Measurements from ENCODE around the gene SEC61B.
"Not testable (repeated sequence)": the region's sequence is repeated elsewhere in the genome, so short reads cannot be mapped to it uniquely, and the experiment has no call there.

SEC61B gene

DNA sequence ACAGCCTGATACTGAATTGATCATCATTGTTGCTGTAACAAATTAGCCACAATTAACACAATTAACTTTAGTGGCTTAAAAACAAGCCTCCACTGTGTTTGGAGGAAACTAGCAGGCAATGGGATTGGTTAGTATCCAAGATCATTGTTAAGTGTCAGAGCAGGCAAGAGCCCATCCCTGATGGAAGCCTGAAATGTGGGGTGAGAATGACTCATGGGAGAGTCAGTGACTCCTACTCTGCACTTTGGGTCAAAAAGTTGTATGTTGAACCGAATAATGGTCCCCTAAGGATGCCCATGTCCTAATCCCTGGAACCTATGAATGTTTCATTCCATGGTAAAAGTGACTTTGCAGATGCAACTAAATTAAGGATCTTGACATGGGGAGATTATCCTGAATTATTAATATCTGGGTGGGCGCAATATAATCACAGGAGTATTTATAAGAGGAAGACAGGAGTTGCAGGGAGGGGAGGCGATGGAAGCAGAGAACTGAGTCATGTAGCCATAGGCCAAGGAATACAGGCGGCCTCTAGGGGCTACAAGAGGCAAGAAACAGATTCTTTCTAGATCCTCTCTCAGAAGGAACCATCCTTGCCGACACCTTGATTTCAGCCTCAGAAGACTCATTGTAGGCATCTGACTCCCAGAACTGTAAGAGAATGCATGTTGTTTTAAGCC lies 29.2 kb upstream of the SEC61B start:
- DNase-seq (ENCODE audit: low spot score): peak; percentile 34

DNA sequence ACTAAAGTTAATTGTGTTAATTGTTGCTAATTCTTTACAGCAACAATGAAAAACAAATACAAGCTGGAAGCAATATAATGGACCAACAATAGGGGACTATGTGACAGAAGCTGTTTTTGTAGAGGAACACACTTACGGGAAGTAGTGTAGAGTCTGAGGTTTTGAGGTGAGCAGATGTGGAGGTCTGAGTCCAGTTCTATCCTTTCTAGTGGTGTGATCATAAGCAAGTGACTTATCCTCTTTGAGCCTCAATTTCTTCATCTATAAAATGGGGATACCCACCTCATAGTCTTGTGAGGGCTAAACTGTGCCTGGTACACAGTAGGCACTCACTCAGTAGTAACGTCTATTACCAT lies 28.6 kb upstream of the SEC61B start:
- DNase-seq (ENCODE audit: low spot score): no peak

DNA sequence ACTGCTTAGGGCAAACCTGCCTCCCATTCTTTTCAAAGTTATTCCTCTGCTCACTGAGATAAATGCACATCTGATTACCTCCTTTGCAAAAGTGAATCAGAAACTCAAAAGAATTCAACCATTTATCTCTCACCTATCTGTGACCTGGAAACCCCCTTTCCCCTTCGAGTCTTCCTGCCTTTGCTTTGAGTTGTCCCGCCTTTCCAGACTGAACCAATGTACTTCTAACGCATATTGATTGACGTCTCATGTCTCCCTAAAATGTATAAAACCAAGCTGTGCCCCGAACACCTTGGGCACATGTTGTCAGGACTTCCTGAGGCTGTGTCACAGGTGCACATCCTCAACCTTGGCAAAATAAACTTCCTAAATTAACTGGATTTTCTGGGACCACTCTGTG lies 25.6 kb upstream of the SEC61B start:
- not testable (repeated sequence) for DNase-seq (ENCODE audit: low spot score)

DNA sequence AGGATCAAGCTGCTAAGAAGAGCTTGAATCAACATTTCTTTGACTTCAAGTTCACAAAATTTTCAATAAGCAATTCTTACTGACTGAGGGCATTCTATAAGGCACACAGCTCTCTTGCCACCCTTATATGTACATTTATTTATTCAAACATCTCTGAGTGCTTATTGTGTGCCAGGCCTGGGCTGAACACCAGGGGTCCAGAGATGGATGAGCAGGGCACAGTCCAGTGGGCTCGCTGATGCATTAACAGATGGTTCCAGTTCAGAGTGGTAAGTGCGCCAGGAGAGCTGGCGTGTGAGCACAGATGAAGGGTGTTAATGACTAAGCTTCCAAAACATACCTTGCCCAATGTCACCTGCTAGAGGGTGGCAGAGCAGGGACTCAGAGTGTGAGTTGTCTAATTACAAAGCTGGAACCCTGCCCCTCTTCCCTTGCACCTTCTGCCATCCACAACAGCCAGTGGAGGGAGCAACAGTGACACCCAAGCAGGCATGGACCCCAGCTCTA lies 24.9 kb upstream of the SEC61B start:
- DNase-seq (ENCODE audit: low spot score): no peak

DNA sequence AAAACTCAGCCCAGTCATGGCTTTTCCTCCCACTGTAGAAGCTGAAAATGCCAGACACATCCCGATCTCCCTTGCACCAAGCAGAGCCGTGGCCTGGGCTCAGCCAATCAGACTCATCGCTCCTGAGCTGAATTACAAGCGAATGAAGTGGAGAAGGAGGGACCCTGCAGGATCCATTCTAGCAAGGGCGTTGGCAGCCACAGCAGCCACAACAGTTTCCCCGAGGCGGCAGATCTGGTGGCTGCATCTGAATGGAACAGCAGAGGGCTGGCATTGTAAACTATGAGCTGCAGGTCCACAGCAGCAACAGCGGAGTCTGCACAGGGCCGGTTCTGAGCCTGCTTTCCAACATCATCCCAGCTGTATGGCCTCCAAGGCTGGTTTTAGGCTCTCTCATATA lies 24.1 kb upstream of the SEC61B start:
- no peak for DNase-seq (ENCODE audit: low spot score)

DNA sequence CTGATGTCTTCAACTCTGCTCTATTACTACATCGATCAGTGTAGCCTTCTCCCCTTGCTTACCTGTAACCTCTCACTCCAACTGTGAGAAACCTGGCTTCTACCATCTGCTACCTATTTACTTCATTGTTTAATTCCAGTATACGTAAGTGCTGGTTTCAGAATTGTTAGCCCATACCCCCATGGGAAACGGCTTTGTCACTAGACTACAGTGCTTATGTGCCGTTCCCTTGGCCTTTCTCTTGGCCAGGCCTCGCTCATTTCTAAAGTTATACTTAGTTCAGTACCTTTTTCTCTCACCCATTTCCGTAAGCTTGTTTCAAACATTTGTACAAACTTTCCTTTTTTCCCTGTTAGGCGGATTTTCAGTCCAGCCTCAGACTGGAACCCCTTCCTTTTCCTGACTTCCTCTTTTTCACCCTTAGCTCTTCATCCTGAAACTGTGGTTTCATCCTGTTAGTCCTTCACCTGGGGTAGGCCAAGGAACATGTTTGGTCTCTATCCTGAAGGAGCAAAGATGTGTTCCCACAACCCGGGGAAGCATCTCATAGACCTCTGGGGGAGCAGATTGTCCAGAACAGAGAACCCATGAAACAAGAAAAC lies 22.0 kb upstream of the SEC61B start:
- DNase-seq (ENCODE audit: low spot score): no peak

DNA sequence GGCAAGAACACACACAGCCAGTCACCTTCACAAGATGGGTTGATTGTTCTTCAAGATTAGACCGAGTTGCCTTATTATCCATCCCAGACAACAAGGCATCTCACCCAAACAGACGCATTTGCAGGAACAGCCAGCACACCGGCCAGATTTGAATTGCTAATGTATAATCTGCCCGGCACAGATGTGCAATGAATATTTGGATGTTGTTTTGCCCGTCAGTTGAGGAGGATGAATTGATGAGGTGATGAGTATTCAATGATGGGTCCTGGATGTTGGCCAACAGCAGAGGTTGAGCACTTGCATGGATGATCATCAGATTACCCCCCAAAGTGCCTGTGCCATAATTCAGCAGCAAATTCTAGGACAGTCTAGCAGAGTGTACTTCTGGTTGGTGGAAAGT lies 20.5 kb upstream of the SEC61B start:
- no peak for DNase-seq (ENCODE audit: low spot score)

DNA sequence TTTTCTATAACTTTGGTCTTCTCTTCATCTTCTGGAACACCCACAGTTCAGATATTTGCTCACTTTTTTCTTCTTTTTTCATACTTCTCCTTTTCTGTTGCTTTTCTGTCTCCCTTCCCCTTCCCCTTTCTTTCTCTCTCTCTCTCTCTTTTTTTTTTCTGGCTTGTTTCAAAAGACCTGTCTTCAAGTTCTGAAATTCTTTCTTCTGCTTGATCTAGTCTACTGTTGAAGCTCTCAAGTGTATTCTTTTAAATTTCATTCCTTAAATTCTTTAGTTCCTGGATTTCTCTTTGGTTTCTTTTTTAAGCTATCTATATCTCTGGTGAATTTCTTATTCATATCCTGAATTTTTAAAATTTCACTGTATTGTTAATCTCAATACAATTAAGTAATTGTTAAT lies 11.5 kb upstream of the SEC61B start:
- no peak for DNase-seq (ENCODE audit: low spot score)

DNA sequence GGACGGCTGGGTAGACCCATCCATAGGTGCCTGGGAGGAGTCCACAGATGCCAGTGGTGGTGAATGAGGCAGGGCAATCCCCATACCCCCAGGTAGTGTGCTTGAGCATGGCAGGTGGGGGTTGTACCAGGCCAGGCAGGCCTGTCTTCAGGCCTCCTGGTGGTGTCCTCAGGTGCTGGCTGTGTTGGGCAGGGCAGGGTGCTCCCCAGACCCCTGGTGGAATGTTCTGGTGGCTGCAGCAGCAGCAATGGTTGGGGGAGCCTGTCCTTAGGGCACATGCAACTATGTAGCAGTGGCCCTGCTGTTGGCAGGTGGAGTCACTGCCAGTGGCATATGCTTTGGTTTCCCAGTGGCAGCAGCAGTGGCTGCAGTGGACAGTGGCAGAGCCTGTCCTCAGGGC lies 10.3 kb upstream of the SEC61B start:
- no peak for DNase-seq (ENCODE audit: low spot score)

DNA sequence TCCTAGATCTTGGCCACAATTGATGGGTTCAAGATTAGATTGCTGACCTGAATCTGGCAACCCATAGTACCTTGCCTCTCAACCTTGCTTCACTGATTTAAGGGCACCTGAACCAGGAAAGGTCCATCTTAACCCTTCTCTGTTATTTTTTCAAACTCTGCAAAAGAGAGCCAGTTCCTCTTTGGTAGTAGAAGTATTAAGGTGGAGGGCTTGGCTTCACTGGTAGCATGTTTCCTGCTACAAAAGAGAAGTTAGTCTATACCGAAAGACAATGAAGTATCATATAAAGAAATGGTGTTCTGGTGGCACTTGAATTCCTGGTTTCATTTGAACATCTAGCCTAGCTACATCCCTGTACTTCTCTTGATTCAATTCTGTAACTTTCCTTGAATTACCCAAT lies 8.9 kb upstream of the SEC61B start:
- DNase-seq (ENCODE audit: low spot score): no peak

DNA sequence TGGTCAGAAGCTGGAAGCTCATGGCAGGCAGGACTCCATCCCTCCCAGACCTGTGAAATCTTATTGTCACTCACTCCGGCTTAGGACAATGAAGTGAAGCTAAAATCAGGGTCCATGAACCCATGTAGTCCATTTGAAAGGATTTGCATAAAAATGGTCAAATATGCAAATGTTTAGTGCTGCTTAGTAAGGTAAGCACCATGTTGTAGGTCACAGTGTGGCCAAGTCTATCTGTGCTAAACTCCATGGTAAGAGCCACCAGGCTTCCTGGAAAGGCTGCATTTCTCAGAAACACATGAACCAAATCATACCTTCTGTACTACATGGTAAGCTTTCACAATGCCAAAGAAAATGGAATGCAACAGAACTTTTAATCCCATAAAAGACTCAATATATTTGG lies 6.0 kb upstream of the SEC61B start:
- no peak for DNase-seq (ENCODE audit: low spot score)

DNA sequence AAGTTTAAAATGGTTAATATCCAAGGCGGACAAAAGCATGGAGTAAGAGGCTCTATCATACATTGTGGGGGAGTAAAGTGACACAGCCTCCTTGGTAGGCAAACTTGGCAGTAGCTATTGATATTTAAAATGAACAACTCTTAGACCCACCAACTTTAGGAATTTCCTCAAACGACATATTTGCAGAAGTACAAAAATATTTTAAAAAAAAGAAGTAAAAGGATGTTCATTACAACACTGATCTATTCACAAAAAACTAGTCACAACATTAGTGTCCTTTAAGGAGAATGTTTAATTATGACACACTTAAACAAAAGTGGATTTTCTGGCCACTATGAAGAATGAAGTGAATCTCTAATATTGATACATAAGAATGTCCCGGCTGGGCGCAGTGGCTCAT lies 2.1 kb upstream of the SEC61B start:
- no peak for DNase-seq (ENCODE audit: low spot score)

DNA sequence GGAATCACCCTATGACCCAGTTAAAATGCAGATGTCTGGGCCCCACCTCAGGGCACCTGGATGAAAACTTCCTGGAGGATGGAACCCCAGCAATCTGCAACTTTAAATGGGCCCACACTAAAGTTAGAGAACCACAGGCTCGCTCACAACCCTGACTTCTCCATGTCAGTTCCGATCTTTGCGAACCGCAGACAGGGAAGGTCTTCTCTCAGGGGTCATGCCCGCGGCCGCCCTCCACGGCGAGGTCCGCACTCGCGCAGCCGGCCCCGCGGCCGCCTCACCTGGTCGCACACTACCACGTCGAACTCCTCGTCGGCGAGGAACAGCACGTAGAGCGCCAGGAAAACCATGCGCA lies 839 bp upstream of the SEC61B start:
- no peak for DNase-seq (ENCODE audit: low spot score)

DNA sequence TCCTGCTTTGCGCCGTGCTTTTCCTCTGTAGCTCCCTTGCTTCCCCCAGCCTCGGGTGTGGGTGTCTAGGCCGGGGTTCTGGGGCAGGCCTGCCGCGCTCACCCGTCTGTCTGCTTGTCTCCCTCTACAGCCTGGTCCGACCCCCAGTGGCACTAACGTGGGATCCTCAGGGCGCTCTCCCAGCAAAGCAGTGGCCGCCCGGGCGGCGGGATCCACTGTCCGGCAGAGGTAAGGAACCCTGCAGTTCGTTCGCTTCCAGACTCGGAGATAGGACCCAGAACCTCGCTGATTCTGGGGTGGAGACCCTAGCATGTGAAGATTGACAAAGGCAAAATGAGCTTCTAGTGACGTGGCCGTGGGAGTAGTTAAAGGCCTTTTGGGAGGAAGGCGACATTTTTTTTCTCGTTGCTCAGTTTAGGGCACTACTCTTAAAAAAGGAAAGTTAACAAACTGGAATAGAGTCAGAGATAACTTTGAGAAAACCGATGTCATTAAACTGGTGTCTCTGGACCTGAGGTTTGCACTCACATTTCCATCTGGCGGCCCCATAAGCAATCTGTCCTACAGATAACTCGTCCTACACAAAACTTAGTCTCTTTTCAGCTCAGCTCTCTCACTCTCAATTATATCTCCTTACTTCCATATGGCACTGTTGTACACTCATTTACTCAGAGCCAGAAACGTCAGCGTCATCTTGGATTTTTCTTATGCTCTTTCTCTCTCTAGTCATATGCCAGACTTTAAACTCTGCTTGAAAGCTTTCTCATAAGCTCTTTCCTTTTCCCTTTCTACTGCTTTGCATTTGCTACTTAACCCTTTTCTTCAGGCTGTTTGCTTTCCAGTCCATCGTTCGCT lies 561 bp downstream of the SEC61B start:
- peak; percentile 11 for DNase-seq (ENCODE audit: low spot score)

DNA sequence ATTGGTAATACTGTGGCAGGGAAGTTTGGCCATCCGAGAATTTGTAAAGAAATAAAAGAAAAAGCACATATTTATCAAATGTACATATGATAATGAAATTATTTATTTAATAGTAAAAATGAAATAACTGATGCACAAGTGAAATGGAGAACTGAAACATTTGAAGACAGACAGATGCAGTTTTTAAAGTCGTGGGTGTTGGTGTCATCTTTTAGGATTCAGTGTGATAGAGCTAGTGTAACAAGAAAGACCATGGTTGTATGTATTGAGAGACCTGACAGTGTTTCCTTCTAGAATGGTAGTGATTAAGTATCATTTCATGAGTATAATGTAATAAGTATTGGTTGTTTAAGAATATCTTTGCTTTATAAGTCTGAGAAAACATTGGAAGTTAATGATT lies 2.4 kb downstream of the SEC61B start:
- no peak for DNase-seq (ENCODE audit: low spot score)

DNA sequence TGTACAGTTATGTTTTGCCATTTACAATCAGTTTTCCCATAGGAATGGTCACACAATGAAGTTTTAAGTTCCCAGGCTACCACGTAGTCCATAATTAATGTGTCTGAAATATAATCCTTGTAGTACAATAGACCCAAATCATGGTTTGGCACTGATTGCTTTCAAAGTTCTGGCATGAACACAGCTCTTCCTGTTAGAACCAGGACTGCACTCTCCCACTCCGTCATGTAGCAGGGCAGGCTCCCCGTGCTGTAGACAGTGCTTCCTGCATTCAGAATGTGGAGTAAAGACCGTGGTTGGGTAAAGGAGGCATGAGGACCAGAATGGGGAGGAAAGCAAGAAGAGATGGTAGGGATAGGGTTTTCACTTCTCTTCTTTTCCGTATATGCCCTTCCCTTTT lies 4.0 kb downstream of the SEC61B start:
- DNase-seq (ENCODE audit: low spot score): no peak

DNA sequence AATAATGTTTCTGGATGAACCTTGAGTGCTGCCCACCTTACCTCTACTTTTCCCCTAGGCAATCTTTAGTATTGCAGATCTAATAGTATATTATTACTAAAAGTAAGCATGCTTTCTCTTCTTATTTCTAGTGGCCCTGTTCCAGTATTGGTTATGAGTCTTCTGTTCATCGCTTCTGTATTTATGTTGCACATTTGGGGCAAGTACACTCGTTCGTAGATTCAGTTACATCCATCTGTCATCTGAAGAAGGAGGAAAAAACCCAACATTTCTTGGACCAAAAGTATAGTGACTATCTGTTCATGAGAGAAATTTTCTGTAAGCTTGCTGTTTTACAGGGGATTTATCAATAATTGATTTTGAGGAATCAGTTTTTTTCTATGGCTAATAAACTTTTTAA lies 8.1 kb downstream of the SEC61B start:
- no peak for DNase-seq (ENCODE audit: low spot score)

DNA sequence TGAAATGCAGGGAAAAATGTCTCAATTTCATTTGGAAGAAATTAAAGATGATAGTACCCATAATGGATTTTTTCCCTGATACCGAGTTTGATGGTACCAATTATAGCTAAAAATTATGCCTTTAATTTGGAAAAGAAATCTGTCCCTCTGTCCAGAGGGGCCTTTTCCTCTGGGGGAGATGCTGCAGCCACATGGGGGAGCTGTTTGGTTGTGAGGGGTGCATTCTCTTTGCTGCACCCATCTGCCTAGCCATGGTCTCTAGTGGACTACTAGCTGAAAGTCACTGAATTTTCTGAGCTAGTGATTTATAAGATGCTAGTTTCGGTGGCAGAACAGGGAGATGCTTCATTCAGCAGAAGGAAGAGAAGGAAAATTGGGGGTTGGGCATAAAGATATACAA lies 9.6 kb downstream of the SEC61B start:
- DNase-seq (ENCODE audit: low spot score): peak; percentile 43

DNA sequence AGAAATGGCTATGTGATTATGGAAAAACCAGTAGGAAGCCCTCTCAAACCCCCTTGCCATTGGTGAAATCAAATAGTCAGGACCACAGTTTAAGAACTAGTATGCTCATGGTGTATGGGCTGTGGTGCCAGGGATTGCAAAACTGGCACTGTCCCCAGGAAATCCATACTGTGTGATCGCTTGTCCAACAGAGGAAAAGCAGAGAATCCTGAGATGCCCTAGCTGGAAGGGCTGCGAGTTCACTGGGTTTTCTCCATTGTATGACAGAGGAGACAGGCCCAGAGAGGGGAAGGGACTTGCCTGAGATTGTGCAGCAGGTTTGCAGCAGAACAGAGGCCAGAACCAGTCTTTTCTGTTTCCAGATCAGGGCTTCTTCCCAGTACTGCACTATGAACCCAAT lies 12.5 kb downstream of the SEC61B start:
- DNase-seq (ENCODE audit: low spot score): no peak

DNA sequence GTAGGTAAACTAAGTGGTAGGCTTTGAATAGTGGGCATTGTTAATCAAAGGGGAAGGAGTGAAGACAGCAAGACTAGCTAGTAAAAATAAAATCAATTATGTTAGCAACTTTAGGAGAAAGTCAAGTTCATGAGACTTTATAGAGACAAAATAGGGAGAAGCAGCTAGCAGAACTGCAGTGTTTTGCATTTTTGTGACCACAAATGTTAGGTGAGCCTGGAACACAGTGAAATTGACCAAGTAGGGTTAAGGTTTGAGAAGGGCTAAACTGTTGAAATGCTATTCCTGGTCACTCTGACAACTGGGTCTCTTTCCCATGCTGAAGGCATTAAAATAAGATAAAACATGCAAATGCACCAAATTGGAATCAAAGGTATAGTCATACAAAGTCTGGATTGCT lies 13.0 kb downstream of the SEC61B start:
- DNase-seq (ENCODE audit: low spot score): no peak

DNA sequence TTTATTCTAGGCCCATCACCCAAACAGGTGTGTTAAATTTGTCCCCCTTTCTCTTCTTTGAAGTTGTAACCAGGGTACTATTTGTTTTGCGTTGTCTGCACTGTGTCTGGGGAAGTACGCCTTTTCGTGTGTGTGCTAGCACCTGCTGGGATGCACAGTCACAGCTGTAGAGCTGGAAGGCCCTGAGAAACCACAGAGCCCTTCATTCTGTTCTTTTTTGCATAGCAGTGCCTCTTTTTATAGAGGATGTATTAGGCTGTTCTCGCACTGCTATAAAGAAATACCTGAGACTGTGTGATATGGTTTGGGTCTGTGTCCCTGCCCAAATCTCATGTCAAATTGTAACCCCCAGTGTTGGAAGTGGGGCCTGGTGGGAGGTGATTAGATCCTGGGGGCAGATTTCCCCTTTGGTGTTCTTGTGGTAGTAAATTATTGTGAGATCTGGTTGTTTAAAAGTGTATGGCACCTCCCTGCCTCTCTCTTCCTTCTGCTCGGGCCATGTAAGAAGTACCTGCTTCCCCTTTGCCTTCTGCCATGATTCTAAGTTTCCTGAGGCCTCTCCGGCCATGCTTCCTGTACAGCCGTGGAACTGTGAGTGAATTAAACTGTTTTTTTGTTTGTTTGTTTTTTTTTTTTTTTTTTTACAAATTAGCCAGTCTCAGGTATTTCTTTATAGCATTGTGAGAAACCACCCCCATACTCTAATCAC lies 14.0 kb downstream of the SEC61B start:
- DNase-seq (ENCODE audit: low spot score): no peak

DNA sequence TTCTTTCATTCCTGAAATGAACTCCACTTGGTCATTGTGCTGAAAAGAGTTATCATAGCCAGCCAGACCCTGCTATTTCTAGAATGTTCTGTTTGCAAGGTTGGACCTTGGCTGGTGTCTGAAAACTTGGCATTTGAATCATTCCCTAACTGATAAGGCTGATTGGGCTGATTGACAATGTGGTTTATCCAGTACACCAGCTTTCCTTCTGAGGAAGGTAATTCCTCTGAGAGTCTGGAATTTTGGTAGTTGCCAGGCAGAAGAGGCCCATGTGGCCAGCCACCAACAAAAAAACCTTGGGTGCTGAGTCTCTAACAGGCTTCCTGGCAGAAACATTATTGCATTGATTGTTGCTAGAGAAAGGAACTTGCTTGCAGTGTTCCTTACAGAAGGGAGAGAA lies 15.3 kb downstream of the SEC61B start:
- no peak for DNase-seq (ENCODE audit: low spot score)

DNA sequence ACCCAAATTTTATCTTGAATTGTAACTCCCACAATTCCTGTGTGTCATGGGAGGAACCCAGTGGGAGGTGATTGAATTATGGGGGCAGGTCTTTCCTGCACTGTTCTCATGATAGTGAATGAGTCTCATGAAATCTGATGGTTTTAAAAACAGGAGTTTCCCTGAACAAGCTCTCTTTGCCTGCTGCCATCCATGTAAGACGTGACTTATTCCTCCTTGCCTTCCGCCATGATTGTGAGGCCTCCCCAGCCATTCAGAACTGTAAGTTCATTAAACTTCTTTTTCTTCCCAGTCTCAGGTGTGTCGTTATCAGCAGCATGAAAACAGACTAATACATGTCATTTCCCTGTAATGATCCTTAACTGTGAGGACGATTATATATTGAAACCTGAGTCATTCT lies 15.8 kb downstream of the SEC61B start:
- not testable (repeated sequence) for DNase-seq (ENCODE audit: low spot score)

All from AG08395 (cell line).